Mucosa of rectum (tissue), 2 donors: ENCODE data around the gene BEND3.
"Not testable (repeated sequence)": the region's sequence is repeated elsewhere in the genome, so short reads cannot be mapped to it uniquely, and the experiment has no call there.

Experiments
- H3K27ac ChIP-seq, 2 donors: one replicate each; pipeline ENCODE4 v1.7.0; 2013; ENCODE audit warnings: inconsistent platforms in 2 of 2, low read depth in 2 of 2, low read length in 2 of 2
- H3K27me3 ChIP-seq, 2 donors: one replicate each; pipeline ENCODE4 v1.7.0; 2013; ENCODE audit warnings: low read length in 2 of 2; ENCODE audit not compliant: control insufficient read depth in 2 of 2, insufficient read depth in 2 of 2
- H3K36me3 ChIP-seq, 2 donors: one replicate each; pipeline ENCODE4 v1.7.0; 2013; ENCODE audit warnings: low read length in 2 of 2; ENCODE audit not compliant: control insufficient read depth in 2 of 2, insufficient read depth in 2 of 2
- H3K4me1 ChIP-seq, 2 donors: one replicate each; pipeline ENCODE4 v1.7.0; 2013; ENCODE audit warnings: low read length in 2 of 2, mild to moderate bottlenecking in 1 of 2; ENCODE audit not compliant: control insufficient read depth in 2 of 2, insufficient read depth in 2 of 2
- H3K4me3 ChIP-seq, 2 donors: one replicate each; pipeline ENCODE4 v1.7.0; 2013; ENCODE audit warnings: low read length in 2 of 2
- H3K9ac ChIP-seq, 2 donors: one replicate each; pipeline ENCODE4 v1.7.0; 2013; ENCODE audit warnings: low read length in 2 of 2, low read depth in 1 of 2, mild to moderate bottlenecking in 1 of 2
- H3K9me3 ChIP-seq, 2 donors: one replicate each; pipeline ENCODE4 v1.7.0; 2013; ENCODE audit warnings: low read length in 2 of 2; ENCODE audit not compliant: control insufficient read depth in 2 of 2
- donor health status: healthy.
- donor health status: Normal muscosa, but diverticular disease.

The BEND3 gene

GRCh38 chr6:107114926-107115694, at the start of gene BEND3:
Gene BEND3 (minus strand): TSS chr6:107115515. CDS start chr6:107099285, 16,230 bp downstream.
- H3K9ac ChIP-seq: peak within 1 kb of the TSS; percentile 56 to 79
- H3K27ac ChIP-seq: peak within 1 kb of the TSS; percentile 70 to 80

GRCh38 chr6:107164299-107164698, 49.0 kb upstream of the BEND3 start:
- not testable (repeated sequence) for H3K27me3 ChIP-seq, H3K36me3 ChIP-seq, H3K9ac ChIP-seq, H3K4me3 ChIP-seq, H3K27ac ChIP-seq, H3K9me3 ChIP-seq, H3K4me1 ChIP-seq

More at GRCh38 chr6:107114926-107115694, at the start of gene BEND3:
- H3K4me1 ChIP-seq: peaks cover 9 to 14% of the 10 kb centered on the region in 2 donors
- H3K36me3 ChIP-seq: no peaks in the 10 kb centered on the region
- peak within 1 kb of the TSS; percentile 63 to 80 for H3K4me3 ChIP-seq
- no peaks in the 10 kb centered on the region for H3K9me3 ChIP-seq
- H3K27me3 ChIP-seq: no peaks in the 10 kb centered on the region

GRCh38 chr6:107161521-107161920, 46.2 kb upstream of the BEND3 start:
- H3K27ac ChIP-seq: no peak overlapping the region
- H3K9ac ChIP-seq: no peak overlapping the region

GRCh38 chr6:107156617-107157016, 41.3 kb upstream of the BEND3 start:
- Histone ChIP-seq H3K9ac (no peak overlapping the region), H3K27ac (no peak overlapping the region), H3K4me1 (peaks cover 13 to 28% of the 10 kb centered on the region in 2 donors), H3K4me3 (no peak overlapping the region), H3K36me3 (no peaks in the 10 kb centered on the region), H3K27me3 (no peaks in the 10 kb centered on the region), H3K9me3 (no peaks in the 10 kb centered on the region)

More at GRCh38 chr6:107161521-107161920, 46.2 kb upstream of the BEND3 start:
- Histone ChIP-seq H3K9me3 (no peaks in the 10 kb centered on the region), H3K4me1 (no peaks in the 10 kb centered on the region), H3K4me3 (no peak overlapping the region), H3K36me3 (no peaks in the 10 kb centered on the region), H3K27me3 (no peaks in the 10 kb centered on the region)

DNA sequence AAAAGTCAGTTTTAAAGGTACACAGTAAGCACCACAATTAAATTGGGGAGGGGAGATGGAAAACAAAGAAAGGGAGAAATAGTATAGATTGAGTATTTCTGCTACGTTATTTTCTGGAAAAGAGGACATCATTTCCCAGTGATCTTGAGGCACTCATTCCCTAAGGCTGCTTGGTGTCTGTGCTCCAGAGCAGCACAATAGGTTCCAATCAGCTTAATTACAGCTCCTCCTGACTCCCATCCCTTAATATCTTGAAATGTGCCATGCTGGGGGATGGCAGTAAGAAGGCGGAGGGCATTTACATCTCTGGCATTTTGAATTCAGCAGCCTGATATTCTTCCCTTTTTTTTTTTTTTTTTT, 39.5 kb upstream of the BEND3 start:
- H3K36me3 ChIP-seq: no peaks in the 10 kb centered on the region
- H3K4me1 ChIP-seq: peaks cover 15 to 28% of the 10 kb centered on the region in 2 donors
- peak overlapping the region in 1 of 2 donors; percentile 5 for H3K9ac ChIP-seq
- no peak overlapping the region for H3K27ac ChIP-seq
- no peaks in the 10 kb centered on the region for H3K27me3 ChIP-seq
- no peak overlapping the region for H3K4me3 ChIP-seq
- no peaks in the 10 kb centered on the region for H3K9me3 ChIP-seq

DNA sequence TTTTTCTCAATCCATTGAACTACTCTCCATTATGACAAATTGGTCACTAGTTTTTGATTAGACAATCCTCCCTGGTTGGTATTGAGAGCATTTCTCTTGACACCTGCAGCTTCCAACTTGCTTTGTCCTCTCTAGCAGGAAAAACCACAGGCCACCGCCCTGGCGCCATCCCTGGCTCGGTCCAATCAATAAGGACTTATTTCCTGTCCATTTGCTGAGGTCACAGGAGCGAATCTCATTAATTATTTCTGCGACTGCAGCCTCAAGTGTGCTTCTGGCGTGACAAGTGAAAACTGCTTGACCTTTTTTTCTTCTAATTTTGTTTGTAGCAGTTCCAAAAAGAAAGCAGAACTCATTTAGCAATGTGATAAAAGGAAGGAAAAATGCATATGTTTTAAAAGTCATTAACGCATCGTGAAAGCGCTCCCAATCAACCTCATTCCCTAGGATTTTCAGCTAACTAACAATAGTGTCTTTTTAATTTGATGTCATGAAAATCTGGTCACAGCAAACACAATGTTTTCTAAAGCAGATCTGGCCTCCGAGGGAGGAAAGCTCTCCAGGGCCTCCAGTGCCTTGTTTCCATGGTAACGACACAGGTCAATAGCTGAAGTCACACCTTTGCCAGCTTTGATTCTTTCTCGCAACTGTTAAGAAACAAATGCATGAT, 39.0 kb upstream of the BEND3 start:
- peak overlapping the region in 1 of 2 donors; percentile 44 for H3K27ac ChIP-seq
- H3K9ac ChIP-seq: peak overlapping the region in 1 of 2 donors; percentile 5
- H3K27me3 ChIP-seq: no peaks in the 10 kb centered on the region

GRCh38 chr6:107152638-107153430, 37.5 kb upstream of the BEND3 start:
- Histone ChIP-seq H3K4me3 (peak overlapping the region; percentile 16 to 26), H3K9me3 (no peaks in the 10 kb centered on the region), H3K36me3 (no peaks in the 10 kb centered on the region), H3K9ac (no peak overlapping the region), H3K4me1 (peaks cover 15 to 28% of the 10 kb centered on the region in 2 donors), H3K27me3 (no peaks in the 10 kb centered on the region), H3K27ac (peak overlapping the region; percentile 62 to 63)

More for the DNA sequence above, 39.0 kb upstream of the BEND3 start:
- no peaks in the 10 kb centered on the region for H3K9me3 ChIP-seq
- H3K36me3 ChIP-seq: no peaks in the 10 kb centered on the region
- peaks cover 15 to 28% of the 10 kb centered on the region in 2 donors for H3K4me1 ChIP-seq
- H3K4me3 ChIP-seq: no peak overlapping the region

GRCh38 chr6:107144666-107145065, 29.4 kb upstream of the BEND3 start:
- Histone ChIP-seq H3K9me3 (no peaks in the 10 kb centered on the region), H3K36me3 (no peaks in the 10 kb centered on the region), H3K27me3 (no peaks in the 10 kb centered on the region), H3K9ac (no peak overlapping the region), H3K4me3 (no peak overlapping the region), H3K4me1 (no peaks in the 10 kb centered on the region), H3K27ac (no peak overlapping the region)

GRCh38 chr6:107144014-107144413, 28.7 kb upstream of the BEND3 start:
- Histone ChIP-seq H3K9me3 (no peaks in the 10 kb centered on the region), H3K27ac (no peak overlapping the region), H3K4me3 (no peak overlapping the region), H3K4me1 (no peaks in the 10 kb centered on the region), H3K9ac (no peak overlapping the region), H3K27me3 (no peaks in the 10 kb centered on the region), H3K36me3 (no peaks in the 10 kb centered on the region)

DNA sequence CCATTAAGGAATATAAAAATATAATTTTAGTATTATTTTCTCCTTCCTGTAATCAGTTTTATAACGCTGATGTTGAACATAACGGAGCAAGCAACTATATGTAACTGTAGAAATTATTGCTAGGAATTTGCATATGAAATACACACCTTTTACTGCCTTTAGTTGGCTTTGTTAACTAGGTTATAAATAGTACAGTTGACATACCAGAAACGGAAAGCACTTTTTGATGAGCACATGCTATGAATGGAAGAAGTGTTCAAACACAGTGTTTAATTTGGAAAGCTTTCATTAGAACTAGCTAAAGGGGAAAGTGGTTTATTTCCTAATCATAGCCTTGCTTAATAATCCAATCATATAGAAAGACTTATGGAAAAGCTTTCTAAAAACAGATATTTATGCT, 25.3 kb upstream of the BEND3 start:
- H3K9me3 ChIP-seq: no peaks in the 10 kb centered on the region

More for the DNA sequence above, 25.3 kb upstream of the BEND3 start:
- H3K27ac ChIP-seq: no peak overlapping the region
- no peak overlapping the region for H3K4me3 ChIP-seq
- H3K4me1 ChIP-seq: no peaks in the 10 kb centered on the region
- no peak overlapping the region for H3K9ac ChIP-seq
- no peaks in the 10 kb centered on the region for H3K36me3 ChIP-seq
- H3K27me3 ChIP-seq: no peaks in the 10 kb centered on the region
